CD4-positive, alpha-beta T cell treated with Interleukin-17A for 1 hour (primary cell): Measurements from ENCODE around the gene TIMM50.

Source experiments
- DNase-seq: peaks from one replicate; pipeline ENCODE4 v3.0.0-alpha.2; 2020

TIMM50 gene

DNA sequence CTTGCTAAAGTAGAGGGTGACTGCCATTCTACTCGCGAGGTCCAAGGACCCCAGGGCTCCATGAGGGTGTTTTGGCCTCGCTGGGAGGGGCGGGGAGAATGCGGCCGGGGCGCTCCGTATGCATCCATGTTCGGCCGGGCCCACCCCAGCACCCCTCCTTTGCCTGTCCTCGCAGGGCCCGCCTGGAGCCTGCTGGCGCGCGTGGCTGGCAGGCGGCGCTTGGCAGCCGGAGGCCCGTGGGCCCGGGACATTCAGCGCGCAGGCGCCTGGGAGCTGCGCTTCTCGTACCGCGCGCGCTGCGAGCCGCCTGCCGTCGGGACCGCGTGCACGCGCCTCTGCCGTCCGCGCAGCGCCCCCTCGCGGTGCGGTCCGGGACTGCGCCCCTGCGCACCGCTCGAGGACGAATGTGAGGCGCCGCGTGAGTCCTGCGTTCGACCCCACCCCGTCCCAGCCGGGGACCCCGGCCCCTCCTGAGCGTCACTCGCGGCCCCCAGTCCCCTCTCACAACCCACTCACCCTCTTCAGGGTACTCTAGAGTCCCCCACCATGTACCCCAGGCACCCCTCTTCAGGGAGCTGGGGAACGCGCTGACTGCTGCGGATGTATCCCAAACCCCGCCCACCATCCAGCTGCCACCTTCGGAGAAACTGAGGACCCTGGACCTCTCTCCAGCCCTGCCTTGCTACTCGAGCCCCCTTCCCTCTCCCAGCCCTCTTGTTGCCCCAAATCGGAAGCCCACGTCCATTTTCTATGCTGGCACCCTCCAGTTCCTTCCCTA lies 22.2 kb downstream of the TIMM50 start:
- DNase-seq: peak; percentile 76

DNA sequence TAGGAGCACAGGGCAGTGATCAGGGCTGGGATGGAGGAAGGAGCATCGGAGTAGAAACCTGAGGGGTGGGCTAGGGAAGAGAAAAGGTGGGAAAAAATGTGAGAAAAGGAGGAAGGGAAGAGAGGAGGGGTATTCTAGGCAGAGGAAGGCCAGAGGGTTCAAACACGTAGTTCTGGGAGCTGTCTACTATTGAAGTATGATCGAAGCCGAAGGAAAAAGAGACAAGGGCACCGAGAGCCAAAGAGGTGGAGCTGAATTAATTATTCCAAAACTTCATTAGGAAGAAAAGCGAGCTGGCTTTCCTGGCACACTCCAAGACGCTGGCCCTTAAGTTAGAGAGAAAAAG lies 25.9 kb downstream of the TIMM50 start:
- DNase-seq: no peak

DNA sequence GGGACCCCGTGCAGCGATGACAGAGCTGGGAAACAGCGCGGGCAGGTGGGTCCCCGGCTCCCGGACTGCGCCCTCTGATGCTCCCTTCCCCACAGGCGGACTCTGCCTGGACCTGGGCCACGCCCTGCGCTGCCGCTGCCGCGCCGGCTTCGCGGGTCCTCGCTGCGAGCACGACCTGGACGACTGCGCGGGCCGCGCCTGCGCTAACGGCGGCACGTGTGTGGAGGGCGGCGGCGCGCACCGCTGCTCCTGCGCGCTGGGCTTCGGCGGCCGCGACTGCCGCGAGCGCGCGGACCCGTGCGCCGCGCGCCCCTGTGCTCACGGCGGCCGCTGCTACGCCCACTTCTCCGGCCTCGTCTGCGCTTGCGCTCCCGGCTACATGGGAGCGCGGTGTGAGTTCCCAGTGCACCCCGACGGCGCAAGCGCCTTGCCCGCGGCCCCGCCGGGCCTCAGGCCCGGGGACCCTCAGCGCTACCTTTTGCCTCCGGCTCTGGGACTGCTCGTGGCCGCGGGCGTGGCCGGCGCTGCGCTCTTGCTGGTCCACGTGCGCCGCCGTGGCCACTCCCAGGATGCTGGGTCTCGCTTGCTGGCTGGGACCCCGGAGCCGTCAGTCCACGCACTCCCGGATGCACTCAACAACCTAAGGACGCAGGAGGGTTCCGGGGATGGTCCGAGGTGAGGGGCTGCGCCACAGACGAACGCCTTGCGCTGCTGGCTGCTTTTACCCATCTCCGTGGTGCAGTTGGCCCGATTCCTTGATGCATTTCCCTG lies 26.5 kb downstream of the TIMM50 start:
- DNase-seq: peak; percentile 61

DNA sequence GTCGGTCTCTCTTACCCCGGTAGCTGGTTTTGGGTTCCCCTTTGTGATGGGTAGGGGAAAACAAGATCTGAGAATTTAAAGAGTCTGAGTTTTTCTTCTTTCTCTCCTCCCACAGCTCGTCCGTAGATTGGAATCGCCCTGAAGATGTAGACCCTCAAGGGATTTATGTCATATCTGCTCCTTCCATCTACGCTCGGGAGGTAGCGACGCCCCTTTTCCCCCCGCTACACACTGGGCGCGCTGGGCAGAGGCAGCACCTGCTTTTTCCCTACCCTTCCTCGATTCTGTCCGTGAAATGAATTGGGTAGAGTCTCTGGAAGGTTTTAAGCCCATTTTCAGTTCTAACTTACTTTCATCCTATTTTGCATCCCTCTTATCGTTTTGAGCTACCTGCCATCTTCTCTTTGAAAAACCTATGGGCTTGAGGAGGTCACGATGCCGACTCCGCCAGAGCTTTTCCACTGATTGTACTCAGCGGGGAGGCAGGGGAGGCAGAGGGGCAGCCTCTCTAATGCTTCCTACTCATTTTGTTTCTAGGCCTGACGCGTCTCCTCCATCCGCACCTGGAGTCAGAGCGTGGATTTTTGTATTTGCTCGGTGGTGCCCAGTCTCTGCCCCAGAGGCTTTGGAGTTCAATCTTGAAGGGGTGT lies 27.2 kb downstream of the TIMM50 start:
- no peak for DNase-seq

DNA sequence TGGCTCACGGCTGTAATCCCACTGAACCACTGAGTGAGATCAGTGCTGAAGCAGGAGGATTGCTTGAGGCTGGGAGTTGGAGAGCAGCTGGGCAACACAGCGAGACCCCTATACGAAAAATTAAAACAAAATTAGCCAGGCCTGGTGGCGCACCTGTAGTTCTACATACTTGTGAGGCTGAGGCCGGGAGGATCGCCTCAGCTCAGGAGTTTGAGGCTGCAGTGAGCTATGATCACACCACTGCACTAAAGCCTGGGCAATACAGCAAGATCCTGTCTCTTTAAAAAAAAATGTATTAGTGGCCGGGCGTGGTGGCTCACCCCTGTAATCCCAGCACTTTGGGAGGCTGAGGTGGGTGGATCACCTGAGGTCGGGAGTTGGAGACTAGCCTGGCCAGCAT lies 28.0 kb downstream of the TIMM50 start:
- DNase-seq: no peak

DNA sequence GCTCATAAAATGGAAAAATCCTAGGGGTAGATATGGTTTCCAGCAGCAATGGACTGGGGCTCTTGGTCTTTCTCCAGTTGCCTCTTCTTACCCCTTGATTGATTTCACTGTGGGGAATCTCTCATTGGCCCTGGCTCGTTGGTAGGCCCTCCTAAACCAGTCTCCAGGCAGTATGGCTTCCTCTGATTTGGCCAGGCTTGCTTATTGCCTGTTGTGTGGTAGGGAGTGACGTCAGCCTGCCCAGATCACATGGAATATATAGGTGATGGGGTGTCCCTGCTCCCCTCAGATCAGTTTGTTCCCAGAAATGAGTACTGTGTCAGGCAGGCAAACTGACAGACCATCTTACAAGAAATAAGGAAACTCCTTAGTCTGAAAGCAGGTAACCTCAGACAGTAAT lies 28.6 kb downstream of the TIMM50 start:
- DNase-seq: no peak

DNA sequence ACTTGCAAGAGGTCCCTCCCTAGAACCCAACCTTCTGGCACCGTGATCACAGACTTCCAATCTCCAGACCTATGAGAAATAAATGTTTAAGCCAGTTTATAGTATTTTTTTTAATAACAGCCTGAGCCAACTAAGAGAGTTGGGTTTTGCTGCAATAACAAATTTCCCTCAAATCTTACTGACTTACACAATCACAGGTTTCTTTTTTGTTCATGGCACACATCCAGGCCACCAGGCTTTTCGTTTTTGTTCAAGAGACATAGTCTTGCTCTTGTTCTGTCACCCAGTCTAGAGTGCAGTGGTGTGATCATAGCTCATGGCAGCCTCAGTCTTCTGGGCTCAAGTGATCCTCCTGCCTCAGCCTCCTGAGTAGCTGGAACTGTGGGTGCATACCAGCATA lies 32.4 kb downstream of the TIMM50 start:
- DNase-seq: no peak

DNA sequence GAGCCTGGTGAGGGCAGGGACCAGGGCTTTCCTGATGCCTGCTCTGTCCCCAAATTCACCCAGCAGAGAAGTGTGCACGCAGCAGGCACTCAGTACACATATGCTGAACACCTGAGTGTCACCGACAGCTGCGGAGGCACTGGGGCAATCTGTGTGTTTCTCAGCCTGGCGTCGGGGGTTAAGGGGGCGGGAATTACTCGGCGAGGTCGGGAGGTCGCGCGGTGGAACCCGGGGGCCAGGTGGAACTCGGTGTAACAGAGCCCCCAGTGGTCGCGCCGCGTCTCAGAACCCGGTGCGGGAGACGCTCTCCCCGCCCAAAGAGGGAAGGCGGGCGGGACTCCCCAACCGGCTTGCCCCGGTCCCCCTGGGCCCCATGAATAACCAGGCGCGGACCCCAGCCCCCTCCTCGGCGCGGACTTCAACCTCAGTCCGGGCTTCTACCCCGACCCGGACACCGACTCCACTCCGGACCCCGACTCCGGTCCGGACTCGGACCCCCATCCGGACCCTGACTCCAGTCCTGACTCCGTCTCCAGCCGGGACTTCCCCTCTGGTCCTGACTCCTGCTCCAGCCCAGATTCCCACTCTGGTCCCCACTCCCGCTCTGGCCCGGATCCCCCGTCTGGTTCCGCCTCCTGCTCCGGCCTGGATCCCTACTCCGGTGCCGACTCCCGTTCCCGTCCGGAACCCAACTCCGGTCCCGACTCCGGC lies 34.4 kb downstream of the TIMM50 start, which contains the start of gene SELENOV:
TSS of gene SELENOV (plus strand) at position 300 of the 711 bp plus-strand sequence. CDS start at position 374, 74 bp downstream.
- DNase-seq: no peak

DNA sequence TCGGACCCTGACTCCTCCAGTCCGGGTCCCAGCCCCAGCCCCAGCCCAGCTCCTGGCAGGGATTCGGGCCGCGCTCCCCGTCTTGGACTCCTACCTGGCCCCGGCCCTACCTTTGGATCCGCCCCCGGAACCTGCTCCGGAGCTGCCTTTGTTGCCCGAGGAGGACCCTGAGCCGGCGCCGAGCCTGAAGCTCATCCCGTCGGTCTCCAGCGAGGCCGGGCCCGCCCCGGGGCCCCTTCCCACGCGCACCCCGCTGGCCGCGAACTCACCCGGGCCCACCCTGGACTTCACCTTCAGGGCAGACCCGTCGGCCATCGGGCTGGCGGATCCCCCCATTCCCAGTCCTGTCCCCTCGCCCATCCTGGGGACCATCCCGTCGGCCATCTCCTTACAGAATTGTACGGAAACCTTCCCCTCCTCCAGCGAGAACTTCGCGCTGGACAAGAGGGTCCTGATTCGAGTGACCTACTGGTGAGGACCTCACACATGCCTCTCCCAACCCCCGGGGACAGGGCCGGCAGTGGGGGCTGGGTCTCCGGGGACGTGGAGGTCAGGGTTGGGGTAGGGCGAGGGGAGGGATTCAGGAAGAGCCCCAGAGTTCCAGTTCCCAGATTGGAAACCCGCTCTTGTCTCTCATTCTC lies 35.0 kb downstream of the TIMM50 start:
- no peak for DNase-seq

DNA sequence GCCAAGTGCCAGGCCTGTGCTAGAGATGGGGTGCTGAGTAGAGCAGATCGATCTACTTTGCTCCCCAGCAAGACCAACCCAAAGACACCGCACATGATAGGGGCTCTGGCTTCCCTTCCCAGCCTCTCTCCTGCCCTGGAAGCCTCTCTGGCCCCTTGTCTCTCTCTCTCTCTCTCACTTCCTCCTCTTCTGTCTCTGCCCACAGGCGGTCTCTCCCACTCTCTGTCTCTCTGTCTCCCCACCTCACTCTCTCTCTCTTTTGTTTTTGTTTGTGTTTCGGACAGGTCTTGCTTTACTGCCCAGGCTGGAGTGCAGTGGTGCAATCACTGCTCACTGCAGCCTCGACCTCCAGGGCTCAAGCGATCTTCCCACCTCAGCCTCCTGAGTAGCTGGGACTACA lies 35.6 kb downstream of the TIMM50 start:
- DNase-seq: no peak

DNA sequence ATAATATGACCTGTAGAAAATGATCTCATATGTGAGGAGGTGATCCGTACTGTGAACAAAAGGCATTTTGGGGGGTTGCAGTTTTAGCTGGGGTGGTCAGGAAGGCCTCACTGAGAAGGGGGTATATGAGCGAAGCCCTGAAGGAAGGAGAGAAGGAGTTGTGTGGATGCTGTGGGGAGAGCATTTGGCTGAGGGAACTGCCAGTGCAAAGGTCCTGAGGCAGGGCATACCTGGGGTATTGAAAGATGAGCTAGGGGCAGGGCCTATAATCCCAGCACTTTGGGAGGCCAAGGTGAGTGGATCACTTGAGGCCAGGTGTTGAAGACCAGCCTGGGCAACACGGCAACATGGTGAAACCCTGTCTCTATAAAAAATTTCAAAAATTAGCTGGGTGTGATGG lies 36.8 kb downstream of the TIMM50 start:
- no peak for DNase-seq

DNA sequence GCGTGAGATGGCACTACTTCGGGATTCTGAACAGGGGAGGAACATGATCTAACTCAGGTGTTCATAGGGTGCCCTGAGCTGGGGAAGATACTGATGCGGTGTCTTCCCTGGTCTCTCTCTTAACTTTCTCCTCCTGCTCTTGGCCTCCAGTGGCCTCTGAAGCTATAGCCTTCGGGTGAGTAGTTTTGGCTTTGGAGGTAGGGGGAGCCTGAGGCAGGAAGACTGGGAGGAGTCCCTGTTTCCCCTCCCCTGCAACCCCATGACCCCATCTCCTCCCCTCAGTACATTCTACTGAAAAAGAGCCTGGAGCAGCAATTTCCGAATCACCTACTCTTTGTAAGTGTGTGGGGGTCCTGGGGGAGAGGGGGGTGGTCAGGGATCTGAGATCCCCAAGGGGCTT lies 37.8 kb downstream of the TIMM50 start:
- no peak for DNase-seq

DNA sequence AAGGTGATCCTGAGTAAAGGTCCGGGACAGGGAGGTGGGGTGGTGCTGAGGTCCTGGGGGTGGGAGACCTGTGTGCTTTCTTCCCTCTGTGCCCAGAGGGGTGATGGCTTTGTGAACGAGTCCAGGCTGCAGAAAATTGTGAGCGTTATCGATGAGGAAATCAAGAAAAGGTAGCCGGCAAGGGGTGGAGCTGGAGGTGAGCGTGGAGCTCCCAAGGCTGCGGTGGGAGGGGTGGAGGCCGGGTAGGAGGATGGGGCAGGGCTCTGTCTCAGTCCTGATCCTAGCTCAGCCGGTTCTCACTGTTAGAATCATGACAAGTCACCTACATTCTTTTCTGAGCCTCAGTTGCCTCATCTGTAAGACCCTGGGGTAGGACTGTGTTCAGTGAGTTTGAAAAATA lies 38.3 kb downstream of the TIMM50 start:
- DNase-seq: no peak

DNA sequence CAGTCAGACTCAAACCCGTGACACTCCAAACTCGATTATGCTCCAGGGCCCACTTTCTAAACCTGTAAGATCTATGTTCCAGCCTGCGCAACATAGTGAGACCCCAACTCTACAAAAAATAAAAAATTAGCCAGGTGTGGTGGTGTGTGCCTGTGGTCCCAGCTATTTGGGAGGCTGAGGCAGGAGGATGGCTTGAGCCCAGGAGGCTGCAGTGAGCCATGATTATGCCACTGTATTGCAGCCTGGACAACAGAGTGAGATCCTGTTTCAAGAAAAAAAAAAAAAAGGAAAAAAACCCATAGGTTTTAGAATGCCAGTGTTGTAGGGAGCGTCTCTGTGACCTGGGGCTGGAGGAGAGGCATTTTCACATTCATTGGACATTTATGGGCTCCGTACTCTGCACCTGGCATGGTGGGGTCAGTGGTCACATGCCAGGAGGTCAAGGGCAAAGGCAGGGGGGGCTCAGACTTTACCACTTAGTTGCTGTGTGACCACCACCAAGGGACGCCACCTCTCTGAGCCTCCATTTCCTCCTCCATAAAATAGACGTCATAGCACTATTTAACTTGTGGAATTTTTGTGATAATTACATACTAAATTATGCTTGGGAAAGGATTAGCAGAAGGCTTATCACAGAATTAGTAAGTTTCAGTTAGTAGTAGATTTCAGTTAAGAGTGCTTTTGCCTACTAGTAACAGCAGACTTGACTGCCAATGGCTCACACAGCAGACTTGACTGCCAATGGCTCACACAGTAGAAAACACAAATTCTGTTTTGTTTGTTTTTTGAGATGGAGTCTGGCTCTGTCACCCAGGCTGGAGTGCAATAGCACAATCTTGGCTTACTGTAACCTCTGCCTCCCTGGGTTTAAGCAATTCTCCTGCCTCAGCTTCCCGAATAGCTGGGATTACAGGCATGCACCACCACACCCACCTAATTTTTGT lies 40.2 kb downstream of the TIMM50 start:
- DNase-seq: no peak

DNA sequence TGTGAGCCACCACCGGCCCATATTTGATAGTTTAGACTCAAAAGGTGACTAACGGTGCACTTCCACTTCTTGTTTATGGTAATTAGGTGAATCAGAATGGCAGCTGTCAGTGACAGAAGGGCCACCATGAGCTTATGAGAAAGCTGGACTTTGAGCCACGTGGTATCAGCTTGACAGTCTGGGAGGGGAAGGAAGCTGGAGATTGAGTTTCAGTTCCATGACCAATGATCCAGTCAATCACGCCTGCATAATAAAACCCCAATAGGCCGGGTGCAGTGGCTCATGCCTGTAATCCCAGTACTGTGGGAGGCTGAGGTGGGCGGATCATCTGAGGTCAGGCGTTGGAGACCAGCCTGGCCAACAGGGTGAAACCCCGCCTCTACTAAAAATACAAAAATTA lies 43.9 kb downstream of the TIMM50 start:
- DNase-seq: peak; percentile 22

DNA sequence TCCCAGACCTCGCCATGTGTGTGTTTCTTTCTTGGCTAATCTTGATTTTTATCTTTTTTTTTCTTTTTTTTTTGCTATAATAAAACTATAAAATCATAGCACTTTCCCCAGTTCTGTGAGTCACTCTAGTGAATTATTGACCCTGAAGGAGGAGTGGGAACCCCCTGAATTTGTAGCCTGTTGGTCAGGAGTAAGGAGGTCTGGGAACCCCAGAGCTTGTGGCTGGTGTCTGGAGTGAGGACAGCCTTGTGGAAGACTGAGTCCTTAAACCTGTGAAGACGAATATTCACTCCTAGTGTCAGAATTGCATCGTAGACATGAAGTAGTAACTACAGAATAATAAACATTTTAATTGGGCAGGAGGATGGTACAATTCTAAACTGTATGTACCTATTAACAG lies 44.6 kb downstream of the TIMM50 start:
- no peak for DNase-seq

DNA sequence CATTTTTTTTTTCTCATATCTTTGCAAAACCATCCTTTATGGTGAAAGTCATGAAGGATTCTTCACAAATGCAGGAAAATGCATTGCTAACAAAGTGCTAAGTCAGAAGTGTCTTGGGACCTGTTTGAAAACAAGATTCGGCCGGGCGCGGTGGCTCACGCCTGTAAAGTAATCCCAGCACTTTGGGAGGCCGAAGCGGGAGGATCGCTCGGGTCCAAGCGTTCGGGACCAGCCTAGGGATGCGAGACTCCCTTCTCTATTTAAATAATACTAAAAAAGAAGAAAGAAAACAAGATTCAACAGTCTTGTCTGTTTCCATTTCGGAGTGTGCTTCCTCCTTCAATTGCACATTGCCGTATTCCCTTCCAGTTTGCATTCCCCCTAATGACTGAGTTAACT lies 51.2 kb downstream of the TIMM50 start:
- DNase-seq: no peak

DNA sequence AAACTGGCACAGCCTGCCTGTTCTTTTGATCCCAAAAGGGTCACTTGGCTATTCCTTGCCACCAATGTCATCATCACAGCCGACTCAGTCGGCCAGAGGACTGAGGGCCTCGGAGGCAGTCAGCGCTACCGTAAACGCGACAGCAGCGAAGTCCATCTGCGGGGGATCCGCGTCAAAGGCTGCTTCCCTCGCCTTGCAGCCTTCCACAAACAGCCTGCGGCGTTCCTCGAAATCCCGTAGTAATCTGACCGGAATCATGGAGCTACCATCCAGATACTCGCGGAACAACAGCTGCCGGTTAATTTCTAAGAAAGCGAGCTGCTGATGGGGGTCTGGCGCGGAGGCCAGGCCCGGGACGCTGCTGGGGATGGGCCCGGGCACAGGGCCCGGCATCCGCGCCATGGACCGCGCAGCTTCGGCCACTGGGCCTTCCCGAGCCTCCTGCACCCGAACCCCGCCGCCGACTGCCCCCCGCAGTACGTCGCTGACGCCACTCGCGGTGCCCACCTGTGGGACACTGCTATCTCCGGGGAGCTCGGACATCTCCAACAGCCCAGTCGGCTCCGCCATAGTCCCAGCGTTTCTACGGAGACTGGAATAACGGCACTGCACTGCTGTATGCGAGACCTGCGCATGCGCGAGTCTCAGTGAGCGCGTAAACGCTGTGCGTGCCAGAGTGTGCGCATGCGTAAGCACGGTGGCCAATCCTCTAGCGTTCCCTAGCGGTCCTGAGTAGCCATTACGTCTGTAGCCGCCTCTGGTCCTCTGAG lies 51.8 kb downstream of the TIMM50 start, which contains the start of gene EID2B:
TSS of gene EID2B (minus strand) at position 620 of the 770 bp plus-strand sequence. CDS start at position 570, 50 bp downstream.
- peak; percentile 95 for DNase-seq

DNA sequence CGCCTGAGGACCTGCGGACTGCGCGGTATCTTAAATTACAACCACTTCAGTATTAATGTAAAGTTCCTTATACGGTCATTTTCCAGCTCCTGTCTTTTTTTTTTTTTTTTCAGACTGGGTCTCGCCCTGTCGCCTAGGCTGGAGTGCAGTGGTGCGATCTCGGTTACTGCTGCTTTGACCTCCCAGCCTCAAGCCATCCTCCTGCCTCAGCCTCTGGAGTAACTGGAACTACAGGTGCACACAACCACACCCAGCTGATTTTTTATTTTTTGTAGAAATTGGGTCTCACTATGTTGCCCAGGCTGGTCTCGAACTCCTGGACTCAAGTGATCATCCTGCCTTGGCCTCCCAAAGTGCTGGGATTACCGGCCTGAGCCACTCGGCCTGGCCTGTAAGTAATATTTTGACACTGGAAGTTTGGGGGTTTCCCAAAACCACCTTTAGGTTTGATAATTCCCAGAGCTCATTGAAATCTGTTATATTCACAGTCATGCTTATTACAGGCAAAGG lies 52.4 kb downstream of the TIMM50 start:
- DNase-seq: no peak

DNA sequence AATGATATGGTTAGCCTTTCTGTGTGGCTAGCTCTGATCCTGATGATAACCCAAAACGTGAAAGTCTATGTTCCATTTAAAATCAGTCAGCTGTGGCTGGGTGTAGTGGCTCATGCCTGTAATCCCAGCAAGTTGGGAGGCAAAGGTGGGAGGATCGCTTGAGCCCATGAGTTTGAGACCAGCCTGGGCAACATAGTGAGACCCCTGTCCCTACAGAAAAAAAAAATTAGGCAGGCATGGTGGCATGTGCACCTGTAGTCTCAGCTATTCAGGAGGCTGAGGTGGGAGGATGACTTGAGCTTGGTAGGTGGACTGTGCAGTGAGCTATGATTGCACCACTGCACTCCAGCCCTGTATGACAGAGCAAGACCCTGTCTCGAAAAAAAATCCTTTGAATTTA lies 53.2 kb downstream of the TIMM50 start:
- no peak for DNase-seq

DNA sequence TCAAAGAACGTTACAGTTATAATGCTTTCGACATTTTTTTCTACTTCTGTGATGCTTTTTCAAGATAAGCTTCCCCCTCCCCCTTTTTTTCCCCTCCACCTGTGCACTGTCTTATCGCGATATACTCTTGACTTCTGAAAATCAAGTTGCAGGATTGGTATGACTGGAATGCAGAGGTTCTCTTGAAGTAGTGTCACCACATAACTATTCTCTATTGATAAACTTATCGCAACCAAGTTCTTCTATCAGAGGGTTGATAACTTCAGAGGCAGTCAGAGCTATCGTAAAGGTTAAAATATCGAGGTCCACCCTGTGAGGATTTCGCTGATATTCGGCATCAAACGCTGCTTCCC lies 58.5 kb downstream of the TIMM50 start:
- DNase-seq: no peak
